HepG2 (cell line): ENCODE measurements around the gene URGCP. TPM values are rescaled to one million over a fixed set of nuclear protein-coding genes. Genes with fewer than 3 reads are reported as not detected.

ENCODE experiments used
- ARNT ChIP-seq: fragments of 450-650 bp; IDR thresholded peaks from 2 replicates; pipeline ENCODE4 v1.6.1; 2017
- ATF7-NPFF ChIP-seq: sonication (generic); formaldehyde crosslinking; IDR thresholded peaks from 2 replicates; pipeline ENCODE4 v1.8.1; 2023; ENCODE audit warnings: mild to moderate bottlenecking, low read depth, missing genetic modification reagents, moderate library complexity
- DNMT1 ChIP-seq: sonication (generic); formaldehyde crosslinking; IDR thresholded peaks from 2 replicates; pipeline ENCODE4 v1.5.1; 2020; ENCODE audit warnings: mild to moderate bottlenecking, missing genetic modification reagents
- IRX3 ChIP-seq: sonication (generic); formaldehyde crosslinking; IDR thresholded peaks from 2 replicates; pipeline ENCODE4 v1.8.1; 2023; ENCODE audit warnings: mild to moderate bottlenecking, low read depth, missing genetic modification reagents, borderline replicate concordance
- PBX3 ChIP-seq: sonication (generic); formaldehyde crosslinking; IDR thresholded peaks from 2 replicates; pipeline ENCODE4 v1.8.1; 2023; ENCODE audit warnings: missing genetic modification reagents, inconsistent platforms, borderline replicate concordance
- PHF20 ChIP-seq: sonication (generic); formaldehyde crosslinking; IDR thresholded peaks from 2 replicates; pipeline ENCODE4 v1.5.0; 2020; ENCODE audit warnings: mild to moderate bottlenecking, missing genetic modification reagents
- POLR2G ChIP-seq: fragments of 200-400 bp; formaldehyde crosslinking; IDR thresholded peaks from 2 replicates; pipeline ENCODE4 v1.6.1; 2018; ENCODE audit warnings: mild to moderate bottlenecking, low read depth, low read length, moderate library complexity
- RXRB ChIP-seq: IDR thresholded peaks from 2 replicates; pipeline ENCODE4 v1.6.1; 2016; ENCODE audit warnings: borderline replicate concordance, missing genetic modification reagents, missing compliant biosample characterization
- SIN3B ChIP-seq: fragments of 150-350 bp; IDR thresholded peaks from 2 replicates; pipeline ENCODE4 v1.6.1; 2014; ENCODE audit warnings: low read length
- SOX5 ChIP-seq: IDR thresholded peaks from 2 replicates; pipeline ENCODE4 v1.6.1; 2016; ENCODE audit warnings: borderline replicate concordance
- TEAD2 ChIP-seq: sonication (generic); formaldehyde crosslinking; IDR thresholded peaks from 2 replicates; pipeline ENCODE4 v1.9.0; 2021; ENCODE audit warnings: missing genetic modification reagents
- ZBTB21 ChIP-seq: sonication (generic); formaldehyde crosslinking; IDR thresholded peaks from 2 replicates; pipeline ENCODE4 v1.4.0; 2020; ENCODE audit warnings: missing genetic modification reagents
- ZNF138 ChIP-seq: sonication (generic); formaldehyde crosslinking; IDR thresholded peaks from 2 replicates; pipeline ENCODE4 v1.5.0; 2020; ENCODE audit warnings: mild to moderate bottlenecking, low read depth, missing genetic modification reagents
- ZNF160 ChIP-seq: sonication (generic); formaldehyde crosslinking; IDR thresholded peaks from 2 replicates; pipeline ENCODE4 v1.8.0; 2022; ENCODE audit warnings: mild to moderate bottlenecking, inconsistent platforms, missing genetic modification reagents
- ZNF17 ChIP-seq: sonication (generic); formaldehyde crosslinking; IDR thresholded peaks from 2 replicates; pipeline ENCODE4 v1.5.0; 2020; ENCODE audit warnings: mild to moderate bottlenecking, missing genetic modification reagents
- ZNF18 ChIP-seq: sonication (generic); formaldehyde crosslinking; IDR thresholded peaks from 2 replicates; pipeline ENCODE4 v1.8.0; 2022; ENCODE audit warnings: mild to moderate bottlenecking, missing genetic modification reagents; ENCODE audit not compliant: insufficient replicate concordance
- ZNF24 ChIP-seq: fragments of 450-650 bp; IDR thresholded peaks from 2 replicates; pipeline ENCODE4 v1.6.1; 2017; ENCODE audit warnings: antibody characterized with exemption, mild to moderate bottlenecking
- ZNF704 ChIP-seq: sonication (generic); formaldehyde crosslinking; IDR thresholded peaks from 2 replicates; pipeline ENCODE4 v1.8.1; 2023; ENCODE audit warnings: mild to moderate bottlenecking, inconsistent platforms, moderate library complexity, missing genetic modification reagents, borderline replicate concordance
- ZNF709 ChIP-seq: sonication (generic); formaldehyde crosslinking; IDR thresholded peaks from 2 replicates; pipeline ENCODE4 v1.5.0; 2020; ENCODE audit warnings: mild to moderate bottlenecking, missing genetic modification reagents
- ZNF768 ChIP-seq: sonication (generic); formaldehyde crosslinking; IDR thresholded peaks from 2 replicates; pipeline ENCODE4 v1.4.0; 2020; ENCODE audit warnings: missing genetic modification reagents
- ZNF780A ChIP-seq: sonication (generic); formaldehyde crosslinking; IDR thresholded peaks from 2 replicates; pipeline ENCODE4 v1.8.0; 2022; ENCODE audit warnings: mild to moderate bottlenecking, missing genetic modification reagents, moderate library complexity
- ZNF841 ChIP-seq: sonication (generic); formaldehyde crosslinking; IDR thresholded peaks from 2 replicates; pipeline ENCODE4 v1.8.1; 2023; ENCODE audit warnings: missing genetic modification reagents, borderline replicate concordance
- polyA plus RNA-seq, 8 experiments: library from polyadenylated mRNA; depleted of rRNA in 3 of 8; stranded (reverse) in 7 of 8; unstranded in 1 of 8; fragments of >200 nt; fragmentation: Illumina TruSeq in 4 of 8; extraction: Trizol in 4 of 8; gene quantifications; 2 replicates each; pipeline versions ENCODE4 v1.2.1 to v1.2.3, GENCODE V29; 2011 to 2016; ENCODE audit warnings: low read depth in 4 of 8, missing spikeins in 1 of 8, mixed read lengths in 1 of 8; ENCODE audit not compliant: insufficient read depth in 1 of 8
- total RNA-seq, 5 experiments: library from RNA; depleted of rRNA; stranded (reverse); fragments of >200 nt; fragmentation: Illumina TruSeq; extraction: Trizol; gene quantifications; 2 replicates each; pipeline ENCODE4 v1.2.3, GENCODE V29; 2016; ENCODE audit warnings: low read depth in 1 of 5
- TF ChIP-seq, protein P1 (sequence below): sonication (generic); formaldehyde crosslinking; IDR thresholded peaks from 2 replicates; pipeline ENCODE4 v1.4.0; 2020; ENCODE audit warnings: mild to moderate bottlenecking, missing genetic modification reagents
- TF ChIP-seq, protein P2 (sequence below): sonication (generic); formaldehyde crosslinking; IDR thresholded peaks from 2 replicates; pipeline ENCODE4 v1.4.0; 2020; ENCODE audit warnings: missing genetic modification reagents

Gene URGCP
- total and polyA plus RNA-seq, 2 of the 13 experiments (the other 11 are each of a cell fraction or from before 2014, with no cell fraction given): 22.3 to 25.8 TPM

- peak; percentile 95 for TF ChIP-seq ZNF18
- peak; percentile 64 for TF ChIP-seq ATF7-NPFF (CRISPR knock-in tag)
- TF ChIP-seq SIN3B: no peak
- peak; percentile 97 for TF ChIP-seq ZNF709
- peak; percentile 97; the same call in 1 of the 2 replicates for TF ChIP-seq ZNF138 (CRISPR knock-in tag)
- no peak; the same call in 1 of the 2 replicates for TF ChIP-seq PBX3 (CRISPR knock-in tag)
- TF ChIP-seq, protein P1, sequence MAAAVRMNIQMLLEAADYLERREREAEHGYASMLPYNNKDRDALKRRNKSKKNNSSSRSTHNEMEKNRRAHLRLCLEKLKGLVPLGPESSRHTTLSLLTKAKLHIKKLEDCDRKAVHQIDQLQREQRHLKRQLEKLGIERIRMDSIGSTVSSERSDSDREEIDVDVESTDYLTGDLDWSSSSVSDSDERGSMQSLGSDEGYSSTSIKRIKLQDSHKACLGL (CRISPR knock-in tag): peak; percentile 92
- TF ChIP-seq ZBTB21 (CRISPR knock-in tag): no peak
- no peak for TF ChIP-seq ZNF24
- peak; percentile 89 for TF ChIP-seq IRX3 (CRISPR knock-in tag)
- peak; percentile 75 for TF ChIP-seq ZNF160 (CRISPR knock-in tag)
- TF ChIP-seq ZNF768 (CRISPR knock-in tag): peak; percentile 77; the same call in 1 of the 2 replicates
- TF ChIP-seq RXRB (CRISPR knock-in tag): peak; percentile 57; the same call in 1 of the 2 replicates
- no peak; the same call in 1 of the 2 replicates for TF ChIP-seq ZNF841 (CRISPR knock-in tag)
- peak; percentile 98 for TF ChIP-seq POLR2G
- peak; percentile 94 for TF ChIP-seq ZNF704 (CRISPR knock-in tag)
- peak; percentile 71 for TF ChIP-seq PHF20 (CRISPR knock-in tag)
- peak; percentile 38; the same call in 1 of the 2 replicates for TF ChIP-seq TEAD2
- TF ChIP-seq ZNF780A (CRISPR knock-in tag): no peak
- peak; percentile 86; the same call in 1 of the 2 replicates for TF ChIP-seq DNMT1 (CRISPR knock-in tag)
- TF ChIP-seq, protein P2, sequence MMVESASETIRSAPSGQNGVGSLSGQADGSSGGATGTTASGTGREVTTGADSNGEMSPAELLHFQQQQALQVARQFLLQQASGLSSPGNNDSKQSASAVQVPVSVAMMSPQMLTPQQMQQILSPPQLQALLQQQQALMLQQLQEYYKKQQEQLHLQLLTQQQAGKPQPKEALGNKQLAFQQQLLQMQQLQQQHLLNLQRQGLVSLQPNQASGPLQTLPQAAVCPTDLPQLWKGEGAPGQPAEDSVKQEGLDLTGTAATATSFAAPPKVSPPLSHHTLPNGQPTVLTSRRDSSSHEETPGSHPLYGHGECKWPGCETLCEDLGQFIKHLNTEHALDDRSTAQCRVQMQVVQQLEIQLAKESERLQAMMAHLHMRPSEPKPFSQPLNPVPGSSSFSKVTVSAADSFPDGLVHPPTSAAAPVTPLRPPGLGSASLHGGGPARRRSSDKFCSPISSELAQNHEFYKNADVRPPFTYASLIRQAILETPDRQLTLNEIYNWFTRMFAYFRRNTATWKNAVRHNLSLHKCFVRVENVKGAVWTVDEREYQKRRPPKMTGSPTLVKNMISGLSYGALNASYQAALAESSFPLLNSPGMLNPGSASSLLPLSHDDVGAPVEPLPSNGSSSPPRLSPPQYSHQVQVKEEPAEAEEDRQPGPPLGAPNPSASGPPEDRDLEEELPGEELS (CRISPR knock-in tag): peak; percentile 45; the same call in 1 of the 2 replicates
- peak; percentile 13; the same call in 1 of the 2 replicates for TF ChIP-seq SOX5 (CRISPR knock-in tag)
- no peak for TF ChIP-seq ARNT
- peak; percentile 79; the same call in 1 of the 2 replicates for TF ChIP-seq ZNF17 (CRISPR knock-in tag)
Measured at GRCh38 chr7:43925984-43926797, 19.8 kb upstream of the URGCP start, which contains the start of gene UBE2D4 (continued).
